HG03571 (cell line): ENCODE data around the gene AFM.
"Not testable (repeated sequence)": the region's sequence is repeated elsewhere in the genome, so short reads cannot be mapped to it uniquely, and the experiment has no call there.

Experiments used
- ATAC-seq: cut with Tn5 transposase; IDR thresholded peaks from one replicate; pipeline ENCODE4 v1.9.1; 2021; ENCODE audit not compliant: unreplicated experiment

Gene AFM

GRCh38 chr4:73501664-73502265 lies 20.2 kb downstream of the AFM start:
- ATAC-seq = no peak

GRCh38 chr4:73505567-73505966 lies 24.0 kb downstream of the AFM start:
- ATAC-seq = no peak

DNA sequence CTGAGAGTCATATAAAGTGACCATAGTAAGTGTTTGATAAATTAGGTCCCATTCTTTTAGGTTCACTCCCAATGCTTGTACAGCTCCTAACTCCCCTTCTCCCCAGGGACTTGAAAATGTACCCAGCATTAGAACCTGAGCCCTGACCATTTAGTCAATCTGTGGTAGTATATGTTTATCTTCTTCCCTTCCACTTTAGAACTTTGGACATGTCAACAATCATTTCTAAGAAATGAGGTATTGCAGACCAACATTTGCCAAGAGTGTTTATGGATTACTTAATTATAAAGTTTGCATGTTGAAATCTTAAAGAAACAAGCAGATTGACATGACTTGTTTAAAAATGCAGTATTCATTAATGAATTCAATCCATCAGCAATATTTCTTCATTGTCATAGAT lies 26.0 kb downstream of the AFM start:
- no peak for ATAC-seq

DNA sequence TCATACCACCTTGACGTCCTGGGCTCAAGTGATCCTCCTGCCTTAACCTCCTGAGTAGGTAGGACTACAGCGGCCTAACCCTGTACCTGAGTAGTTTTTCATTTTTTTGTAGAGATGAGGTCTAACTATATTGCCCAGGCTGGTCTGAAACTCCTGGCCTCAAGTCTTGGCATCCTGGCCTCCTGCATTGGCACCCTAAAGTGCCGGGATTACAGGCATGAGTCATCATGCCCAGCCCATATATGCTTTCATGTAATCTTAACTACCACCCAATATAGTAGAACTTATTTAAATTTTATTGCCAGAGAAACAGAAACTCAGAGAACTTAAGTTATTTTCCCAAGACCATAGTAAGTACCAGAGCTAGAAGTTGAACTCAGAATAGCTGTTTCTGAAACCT lies 27.1 kb downstream of the AFM start:
- no peak for ATAC-seq

DNA sequence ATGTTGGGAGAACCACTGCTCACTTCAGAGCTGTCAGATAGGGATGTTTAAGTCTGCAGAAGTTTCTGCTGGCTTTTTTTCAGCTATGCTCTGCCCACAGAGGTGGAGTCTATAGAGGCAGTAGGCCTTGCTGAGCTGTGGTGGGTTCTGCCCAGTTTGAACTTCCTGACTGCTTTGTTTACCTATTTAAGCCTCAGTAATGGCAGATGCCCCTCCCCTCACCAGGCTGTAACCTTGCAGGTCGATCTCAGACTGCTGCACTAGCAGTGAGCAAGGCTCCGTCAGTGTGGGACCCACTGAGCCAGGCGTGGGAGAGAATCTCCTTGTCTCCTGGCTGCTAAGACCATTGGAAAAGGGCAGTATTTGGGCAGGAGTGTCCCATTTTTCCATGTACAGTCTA lies 36.8 kb downstream of the AFM start:
- ATAC-seq = no peak

- no peak for ATAC-seq
Measured at GRCh38 chr4:73520821-73521220, 39.3 kb downstream of the AFM start.

DNA sequence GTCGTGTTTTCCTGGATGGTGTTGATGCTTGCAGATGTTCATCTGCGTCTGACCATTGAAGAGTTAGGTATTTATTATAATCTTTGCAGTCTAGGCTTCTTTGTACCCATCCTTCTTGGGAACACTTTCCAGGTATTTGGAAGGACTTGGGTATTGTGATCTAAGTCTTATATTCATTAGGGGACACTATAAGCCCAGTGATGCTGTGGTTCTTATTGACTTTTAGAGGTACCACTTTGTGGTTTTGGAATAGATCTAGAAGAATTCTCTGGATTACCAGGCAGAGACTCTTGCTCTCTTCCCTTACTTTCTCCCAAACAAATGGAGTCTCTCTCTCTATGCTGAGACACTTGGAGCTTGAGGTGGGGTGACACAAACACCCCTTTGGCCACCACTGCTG lies 41.6 kb downstream of the AFM start:
- ATAC-seq = no peak

GRCh38 chr4:73525611-73526010 lies 44.1 kb downstream of the AFM start:
- no peak for ATAC-seq

DNA sequence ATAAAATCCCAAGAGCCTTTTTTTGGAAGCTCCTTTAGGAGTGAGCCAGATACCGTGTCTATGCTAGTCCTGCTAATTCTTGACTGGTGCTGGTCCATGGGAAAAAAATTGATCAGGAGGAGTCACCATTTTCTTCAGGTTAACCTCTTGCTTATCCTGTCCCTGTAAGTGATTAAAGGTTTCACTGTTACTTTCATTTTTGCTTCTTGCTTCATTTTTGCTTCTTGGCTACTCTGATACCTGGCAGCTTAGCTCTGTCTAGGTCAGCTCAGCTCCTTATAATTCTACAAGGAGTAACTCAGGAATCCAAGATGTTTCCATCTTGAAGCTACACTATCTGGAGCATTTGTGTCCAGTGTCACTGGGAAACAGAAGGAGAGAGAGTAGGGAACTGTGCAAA lies 45.7 kb downstream of the AFM start:
- no peak for ATAC-seq

GRCh38 chr4:73528171-73528570 lies 46.6 kb downstream of the AFM start:
- ATAC-seq = no peak

- ATAC-seq = no peak
Measured at GRCh38 chr4:73533515-73534422, 52.2 kb downstream of the AFM start.

- no peak for ATAC-seq
Measured at GRCh38 chr4:73538162-73538561, 56.6 kb downstream of the AFM start.

GRCh38 chr4:73539386-73539785 lies 57.8 kb downstream of the AFM start:
- no peak for ATAC-seq

- ATAC-seq = no peak
Measured at GRCh38 chr4:73540826-73541225, 59.3 kb downstream of the AFM start.

- ATAC-seq = no peak
Measured at GRCh38 chr4:73541251-73541650, 59.7 kb downstream of the AFM start.

DNA sequence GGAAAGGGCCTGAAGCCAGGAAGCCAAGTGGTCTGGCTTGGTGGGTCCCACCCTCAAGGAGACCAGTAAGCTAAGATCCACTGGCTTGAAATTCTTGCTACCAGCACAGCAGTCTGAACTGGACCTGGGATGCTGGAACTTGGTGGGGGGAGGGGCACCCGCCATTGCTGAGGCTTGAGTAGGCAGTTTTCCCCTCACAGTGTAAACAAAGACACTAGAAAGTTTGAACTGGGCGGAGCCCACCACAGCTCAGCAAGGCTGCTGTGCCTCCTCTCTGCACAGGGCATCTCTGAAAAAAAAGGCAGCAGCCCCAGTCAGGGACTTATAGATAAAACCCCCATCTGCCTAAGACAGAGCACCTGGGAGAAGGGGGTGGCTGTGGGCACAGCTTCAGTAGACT lies 63.1 kb downstream of the AFM start:
- ATAC-seq = no peak

DNA sequence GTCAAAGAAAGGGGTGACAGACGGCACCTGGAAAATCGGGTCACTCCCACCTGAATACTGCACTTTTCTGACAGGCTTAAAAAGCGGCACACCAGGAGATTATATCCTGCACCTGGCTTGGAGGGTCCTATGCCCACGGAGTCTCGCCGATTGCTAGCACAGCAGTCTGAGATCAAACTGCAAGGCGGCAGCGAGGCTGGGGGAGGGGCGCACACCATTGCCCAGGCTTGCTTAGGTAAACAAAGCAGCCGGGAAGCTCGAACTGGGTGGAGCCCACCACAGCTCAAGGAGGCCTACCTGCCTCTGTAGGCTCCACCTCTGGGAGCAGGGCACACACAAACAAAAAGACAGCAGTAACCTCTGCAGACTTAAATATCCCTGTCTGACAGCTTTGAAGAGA lies 69.3 kb downstream of the AFM start:
- not testable (repeated sequence) for ATAC-seq
